ENCODE results near the gene ACE. TPM values are rescaled to one million over a fixed set of nuclear protein-coding genes. Genes with fewer than 3 reads are reported as not detected.

ACE gene
- total RNA-seq, 1 donor from 2014 or later: 1.0 TPM

DNA sequence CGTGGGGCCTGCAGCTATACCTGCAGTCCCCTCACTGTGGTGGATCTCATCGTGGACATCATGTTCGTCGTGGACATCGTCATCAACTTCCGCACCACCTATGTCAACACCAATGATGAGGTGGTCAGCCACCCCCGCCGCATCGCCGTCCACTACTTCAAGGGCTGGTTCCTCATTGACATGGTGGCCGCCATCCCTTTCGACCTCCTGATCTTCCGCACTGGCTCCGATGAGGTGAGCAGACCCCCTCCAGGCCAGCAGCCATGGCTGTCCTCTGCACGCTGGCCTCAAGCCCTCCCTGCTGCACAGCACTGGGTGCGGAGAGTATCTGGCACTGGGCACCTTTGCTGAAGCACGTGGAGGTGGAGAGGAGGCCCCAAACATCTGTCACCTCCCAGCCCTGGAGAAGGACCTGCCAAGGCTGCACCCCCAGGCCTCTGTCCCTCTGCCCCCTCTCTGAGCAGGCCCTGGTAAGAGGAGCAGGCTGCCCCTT is 57.3 kb downstream of the ACE start:
- DNase-seq (ENCODE audit: low read depth): no peak

GRCh38 chr17:63534816-63535455 is 58.1 kb downstream of the ACE start:
- Histone ChIP-seq H3K36me3 (ENCODE audit: insufficient read depth, low read length) (no peaks in the 10 kb centered on the region), H3K4me2 (ENCODE audit: low read length) (no peak overlapping the region), H2AFZ (ENCODE audit: low read depth, low read length) (no peak overlapping the region), H4K20me1 (ENCODE audit: insufficient read depth, low read length) (no peaks in the 10 kb centered on the region), H3K27me3 (ENCODE audit: insufficient read depth, low read length) (peaks cover 31% of the 10 kb centered on the region), H3K9me3 (ENCODE audit: insufficient read depth, low read depth, low read length) (no peaks in the 10 kb centered on the region), H3K4me3 (ENCODE audit: insufficient read depth, low read depth, low read length) (no peak overlapping the region), H3K79me2 (ENCODE audit: insufficient read depth, low read length) (no peaks in the 10 kb centered on the region), H3K4me1 (ENCODE audit: insufficient read depth, low read length) (peaks cover 7% of the 10 kb centered on the region), H3K27ac (ENCODE audit: low read depth, low read length) (no peak overlapping the region), H3K9ac (ENCODE audit: low read length) (no peak overlapping the region)
- TF ChIP-seq CTCF (IDR thresholded peaks at IDR 0.05; ENCODE audit: insufficient read depth, low read depth, low read length): no peak
- no peak for TF ChIP-seq EZH2 (IDR thresholded peaks at IDR 0.05; ENCODE audit: insufficient read depth, low read length)
- Mint-ChIP-seq H3K4me1 (ENCODE audit: low read depth, unreplicated experiment) (no peaks in the 10 kb centered on the region), H3K9me3 (ENCODE audit: unreplicated experiment) (peaks cover 5% of the 10 kb centered on the region), H3K27ac (ENCODE audit: unreplicated experiment) (no peak overlapping the region), H3K4me3 (ENCODE audit: unreplicated experiment) (no peak overlapping the region), H3K27me3 (ENCODE audit: low read depth, unreplicated experiment) (peaks cover 54% of the 10 kb centered on the region), H3K36me3 (ENCODE audit: low read depth, unreplicated experiment) (no peaks in the 10 kb centered on the region)
- DNase-seq (ENCODE audit: low read depth) (no peak), FAIRE-seq (no peak)

More for the DNA sequence above, 57.3 kb downstream of the ACE start:
- H2AFZ ChIP-seq (ENCODE audit: low read depth, low read length): no peak overlapping the region
- no peaks in the 10 kb centered on the region for H3K79me2 ChIP-seq (ENCODE audit: insufficient read depth, low read length)
- Mint-ChIP-seq H3K27ac (ENCODE audit: unreplicated experiment) (no peak overlapping the region), H3K9me3 (ENCODE audit: unreplicated experiment) (no peaks in the 10 kb centered on the region), H3K36me3 (ENCODE audit: low read depth, unreplicated experiment) (no peaks in the 10 kb centered on the region), H3K4me3 (ENCODE audit: unreplicated experiment) (no peak overlapping the region), H3K27me3 (ENCODE audit: low read depth, unreplicated experiment) (peaks cover 51% of the 10 kb centered on the region), H3K4me1 (ENCODE audit: low read depth, unreplicated experiment) (no peaks in the 10 kb centered on the region)
- H3K4me2 ChIP-seq (ENCODE audit: low read length): no peak overlapping the region
- H4K20me1 ChIP-seq (ENCODE audit: insufficient read depth, low read length): no peaks in the 10 kb centered on the region
- no peak overlapping the region for H3K27ac ChIP-seq (ENCODE audit: low read depth, low read length)
- peaks cover 7% of the 10 kb centered on the region for H3K4me1 ChIP-seq (ENCODE audit: insufficient read depth, low read length)
- H3K4me3 ChIP-seq (ENCODE audit: insufficient read depth, low read depth, low read length): no peak overlapping the region
- TF ChIP-seq CTCF (IDR thresholded peaks at IDR 0.05; ENCODE audit: insufficient read depth, low read depth, low read length): no peak
- no peaks in the 10 kb centered on the region for H3K36me3 ChIP-seq (ENCODE audit: insufficient read depth, low read length)
- peaks cover 22% of the 10 kb centered on the region for H3K27me3 ChIP-seq (ENCODE audit: insufficient read depth, low read length)
- H3K9ac ChIP-seq (ENCODE audit: low read length): no peak overlapping the region
- FAIRE-seq: no peak
- H3K9me3 ChIP-seq (ENCODE audit: insufficient read depth, low read depth, low read length): no peaks in the 10 kb centered on the region

- no peak overlapping the region for H3K27ac Mint-ChIP-seq (ENCODE audit: unreplicated experiment)
- peaks cover 31% of the 10 kb centered on the region for H3K27me3 ChIP-seq (ENCODE audit: insufficient read depth, low read length)
These were observed 58.8 kb downstream of the ACE start for GRCh38 chr17:63535640-63536039.

More at GRCh38 chr17:63535640-63536039, 58.8 kb downstream of the ACE start:
- no peak for FAIRE-seq
- Mint-ChIP-seq H3K4me1 (ENCODE audit: low read depth, unreplicated experiment) (no peaks in the 10 kb centered on the region), H3K9me3 (ENCODE audit: unreplicated experiment) (peaks cover 5% of the 10 kb centered on the region), H3K27me3 (ENCODE audit: low read depth, unreplicated experiment) (peaks cover 58% of the 10 kb centered on the region), H3K4me3 (ENCODE audit: unreplicated experiment) (no peak overlapping the region), H3K36me3 (ENCODE audit: low read depth, unreplicated experiment) (no peaks in the 10 kb centered on the region)
- Histone ChIP-seq H3K27ac (ENCODE audit: low read depth, low read length) (no peak overlapping the region), H3K9me3 (ENCODE audit: insufficient read depth, low read depth, low read length) (no peaks in the 10 kb centered on the region), H3K4me2 (ENCODE audit: low read length) (no peak overlapping the region), H2AFZ (ENCODE audit: low read depth, low read length) (no peak overlapping the region), H3K79me2 (ENCODE audit: insufficient read depth, low read length) (no peaks in the 10 kb centered on the region), H4K20me1 (ENCODE audit: insufficient read depth, low read length) (no peaks in the 10 kb centered on the region), H3K36me3 (ENCODE audit: insufficient read depth, low read length) (no peaks in the 10 kb centered on the region), H3K4me3 (ENCODE audit: insufficient read depth, low read depth, low read length) (no peak overlapping the region), H3K9ac (ENCODE audit: low read length) (no peak overlapping the region), H3K4me1 (ENCODE audit: insufficient read depth, low read length) (peaks cover 7% of the 10 kb centered on the region)
- DNase-seq (ENCODE audit: low read depth): no peak
- TF ChIP-seq EZH2 (IDR thresholded peaks at IDR 0.05; ENCODE audit: insufficient read depth, low read length) (no peak), CTCF (IDR thresholded peaks at IDR 0.05; ENCODE audit: insufficient read depth, low read depth, low read length) (no peak)

Measured in astrocyte (in vitro differentiated cells and primary cell).